Mesothelial cell of epicardium (in vitro differentiated cells): ENCODE results near the gene TBX21. TPM values are rescaled to one million over a fixed set of nuclear protein-coding genes. Genes with fewer than 3 reads are reported as not detected.

Source experiments
- DNase-seq, 2 experiments: peaks; one replicate each; pipeline ENCODE4 v3.0.0; 2021; ENCODE audit warnings: low spot score in 2 of 2; ENCODE audit not compliant: unreplicated experiment in 2 of 2
- H3K27ac Mint-ChIP-seq: 2 replicates; pipeline ENCODE4 v1.8.0; 2021; ENCODE audit warnings: mixed read lengths
- H3K27me3 Mint-ChIP-seq: 2 replicates; pipeline ENCODE4 v1.8.0; 2021; ENCODE audit warnings: low read depth, mixed read lengths
- H3K36me3 Mint-ChIP-seq: 2 replicates; pipeline ENCODE4 v1.8.0; 2021; ENCODE audit warnings: mixed read lengths
- H3K4me1 Mint-ChIP-seq: 2 replicates; pipeline ENCODE4 v1.8.0; 2021; ENCODE audit warnings: mixed read lengths
- H3K4me3 Mint-ChIP-seq: 2 replicates; pipeline ENCODE4 v1.8.0; 2021; ENCODE audit warnings: mild to moderate bottlenecking, moderate library complexity, mixed read lengths
- H3K9me3 Mint-ChIP-seq: 2 replicates; pipeline ENCODE4 v1.8.0; 2021; ENCODE audit warnings: mixed read lengths
- CTCF ChIP-seq: fragments of 200-600 bp; sonication (generic); IDR thresholded peaks from one replicate; pipeline ENCODE4 v1.5.0; 2021; ENCODE audit warnings: antibody characterized with exemption; ENCODE audit not compliant: unreplicated experiment
- total RNA-seq: library from RNA; stranded (reverse); gene quantifications from 3 replicates; pipeline ENCODE4 v1.2.1, GENCODE V29; 2021

The TBX21 gene
- total RNA-seq, 1 donor from 2014 or later: not detected

DNA sequence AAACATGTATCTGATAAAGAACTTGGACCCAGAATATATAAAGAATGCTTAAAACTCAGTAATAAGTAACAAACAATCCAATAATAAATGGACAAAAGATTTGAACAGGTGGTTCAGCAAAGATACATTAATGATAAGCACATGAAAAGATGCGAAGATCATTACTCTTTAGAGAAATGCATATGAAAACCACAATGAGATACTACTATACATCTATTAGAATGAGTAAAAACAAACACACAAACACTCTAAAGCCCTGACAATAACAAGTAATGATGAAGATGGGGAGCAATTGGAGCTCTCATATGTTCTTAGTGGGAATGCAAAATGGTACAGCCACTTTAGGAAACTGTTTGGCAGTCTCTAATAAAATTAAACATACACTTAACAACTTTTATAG, 59.4 kb downstream of the TBX21 start:
- no peak overlapping the region for H3K4me3 Mint-ChIP-seq
- H3K27me3 Mint-ChIP-seq: peaks cover 86% of the 10 kb centered on the region

DNA sequence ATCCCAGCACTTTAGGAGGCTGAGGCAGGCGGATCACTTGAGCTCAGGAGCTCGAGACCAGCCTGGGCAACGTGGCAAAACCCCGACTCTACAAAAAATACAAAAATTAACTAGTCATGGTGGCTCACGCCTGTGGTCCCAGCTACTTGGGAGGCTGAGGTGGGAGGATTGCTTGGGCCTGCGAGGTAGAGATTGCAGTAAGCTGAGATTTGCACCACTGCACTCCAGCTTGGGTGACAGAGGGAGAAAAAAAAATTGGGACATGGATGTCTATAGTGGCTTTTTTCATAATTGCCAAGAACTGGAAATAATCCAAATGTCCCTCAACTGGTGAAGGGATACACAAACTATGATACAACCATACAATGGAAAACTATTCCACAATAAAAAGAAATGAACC, 59.9 kb downstream of the TBX21 start:
- Mint-ChIP-seq H3K27me3 (peaks cover 84% of the 10 kb centered on the region), H3K4me3 (no peak overlapping the region), H3K4me1 (peaks cover 3% of the 10 kb centered on the region), H3K9me3 (no peaks in the 10 kb centered on the region), H3K36me3 (no peaks in the 10 kb centered on the region), H3K27ac (no peak overlapping the region)
- TF ChIP-seq CTCF: no peak
- peak in 1 of 2 experiments; percentile 25 for DNase-seq

More for the DNA sequence above, 59.4 kb downstream of the TBX21 start:
- Mint-ChIP-seq H3K9me3 (no peaks in the 10 kb centered on the region), H3K27ac (no peak overlapping the region), H3K4me1 (peaks cover 3% of the 10 kb centered on the region), H3K36me3 (no peaks in the 10 kb centered on the region)
- no peak for TF ChIP-seq CTCF
- DNase-seq: no peak

Other genes starting within 250 kb of the TBX21 start
- 190 to 201 TPM (median 201 TPM) in 3 replicates for gene NPEPPS, start 202.1 kb upstream of the TBX21 start, total RNA-seq
- 284 to 314 TPM (median 302 TPM) in 3 replicates for gene KPNB1, start 83.3 kb upstream of the TBX21 start, total RNA-seq
- 49.8 to 53.9 TPM (median 52.7 TPM) in 3 replicates for gene TBKBP1, start 39.1 kb upstream of the TBX21 start, total RNA-seq
- gene OSBPL7, start 88.6 kb downstream of the TBX21 start, total RNA-seq: 21.7 to 25.1 TPM (median 22.0 TPM) in 3 replicates
- gene MRPL10, start 98.3 kb downstream of the TBX21 start, total RNA-seq: 41.0 to 46.5 TPM (median 45.6 TPM) in 3 replicates
- gene LRRC46, start 98.4 kb downstream of the TBX21 start, total RNA-seq: 0.16 TPM in 1 of 3 replicates, not detected in the others
- gene SCRN2, start 108.0 kb downstream of the TBX21 start, total RNA-seq: 49.7 to 50.7 TPM (median 50.7 TPM) in 3 replicates
- 15.9 to 17.6 TPM (median 16.0 TPM) in 3 replicates for gene SP6, start 117.9 kb downstream of the TBX21 start, total RNA-seq
- gene SP2, start 163.0 kb downstream of the TBX21 start, total RNA-seq: 17.0 to 18.0 TPM (median 17.0 TPM) in 3 replicates
- gene PNPO, start 208.3 kb downstream of the TBX21 start, total RNA-seq: 7.4 to 10.4 TPM (median 8.3 TPM) in 3 replicates
- 3.4 to 3.6 TPM (median 3.4 TPM) in 3 replicates for gene PRR15L, start 224.6 kb downstream of the TBX21 start, total RNA-seq
- gene CDK5RAP3, start 237.9 kb downstream of the TBX21 start, total RNA-seq: 231 to 251 TPM (median 236 TPM) in 3 replicates